ENCODE measurements around the gene DNAH8.

Gene DNAH8

GRCh38 chr6:39026175-39026574, 311.1 kb downstream of the DNAH8 start:
- no peak for DNase-seq

- DNase-seq: no peak
Observed at GRCh38 chr6:39029156-39030011, 314.3 kb downstream of the DNAH8 start.

GRCh38 chr6:39035681-39036080, 320.6 kb downstream of the DNAH8 start:
- DNase-seq: no peak

- no peak for DNase-seq
Observed at GRCh38 chr6:39037082-39037508, 322.0 kb downstream of the DNAH8 start.

- DNase-seq: no peak
Observed at GRCh38 chr6:39037707-39038106, 322.6 kb downstream of the DNAH8 start.

GRCh38 chr6:39040080-39040673, 325.1 kb downstream of the DNAH8 start:
- DNase-seq: no peak

- DNase-seq: no peak
Observed at GRCh38 chr6:39041072-39041471, 326.0 kb downstream of the DNAH8 start.

GRCh38 chr6:39043776-39044175, 328.7 kb downstream of the DNAH8 start:
- DNase-seq: no peak

GRCh38 chr6:39044181-39044580, 329.1 kb downstream of the DNAH8 start:
- no peak for DNase-seq

- DNase-seq: no peak
Observed at GRCh38 chr6:39047434-39048327, 332.6 kb downstream of the DNAH8 start.

- no peak for DNase-seq
Observed at GRCh38 chr6:39048481-39049399, 333.6 kb downstream of the DNAH8 start, which contains the start of gene GLP1R. Gene GLP1R, plus strand, starts transcription at chr6:39048781. Its CDS starts 60 bp downstream, at chr6:39048841.

- no peak for DNase-seq
Observed at GRCh38 chr6:39049575-39050283, 334.6 kb downstream of the DNAH8 start.

GRCh38 chr6:39050453-39051112, 335.5 kb downstream of the DNAH8 start:
- DNase-seq: no peak

GRCh38 chr6:39051399-39052122, 336.4 kb downstream of the DNAH8 start:
- DNase-seq: no peak

- DNase-seq: no peak
Observed at GRCh38 chr6:39053016-39053624, 338.0 kb downstream of the DNAH8 start.

GRCh38 chr6:39053854-39054576, 338.9 kb downstream of the DNAH8 start:
- no peak for DNase-seq

GRCh38 chr6:39054577-39055142, 339.5 kb downstream of the DNAH8 start:
- no peak for DNase-seq

- DNase-seq: no peak
Observed at GRCh38 chr6:39055661-39056060, 340.6 kb downstream of the DNAH8 start.

- no peak for DNase-seq
Observed at GRCh38 chr6:39056191-39056590, 341.1 kb downstream of the DNAH8 start.
